Stimulated activated CD8-positive, alpha-beta memory T cell treated with anti-CD3 and anti-CD28 coated beads, Interleukin-4, amount 100 ng/mL, for 4 hours (primary cell): ENCODE results near the gene CPVL.

Source experiments
- DNase-seq, 2 donors: peaks; one replicate each; pipeline ENCODE4 v3.0.0-alpha.2; 2020; ENCODE audit warnings: low read depth in 2 of 2, low spot score in 1 of 2

The CPVL gene

GRCh38 chr7:29146057-29146706 lies at the start of gene CPVL:
Gene CPVL, minus strand, starts transcription at chr7:29146537. Its CDS starts 25,476 bp downstream, at chr7:29121061.
- DNase-seq = no peak

GRCh38 chr7:29194594-29195427 lies 48.5 kb upstream of the CPVL start, which contains the start of gene CHN2:
Gene CHN2, plus strand, starts transcription at chr7:29194775.
- peak in 1 of 2 donors; percentile 38 for DNase-seq

GRCh38 chr7:29194206-29194593 lies 47.9 kb upstream of the CPVL start:
- no peak for DNase-seq

GRCh38 chr7:29193316-29194205 lies 47.2 kb upstream of the CPVL start:
- no peak for DNase-seq

- DNase-seq = no peak
Observed at GRCh38 chr7:29192811-29193210, 46.5 kb upstream of the CPVL start.

GRCh38 chr7:29192323-29192722 lies 46.0 kb upstream of the CPVL start:
- DNase-seq = no peak

- no peak for DNase-seq
Observed at GRCh38 chr7:29190349-29191045, 44.2 kb upstream of the CPVL start.

- DNase-seq = peak in 1 of 2 donors; percentile 24
Observed at GRCh38 chr7:29189743-29190201, 43.4 kb upstream of the CPVL start.

- no peak for DNase-seq
Observed at GRCh38 chr7:29185613-29186012, 39.3 kb upstream of the CPVL start.

GRCh38 chr7:29184599-29184998 lies 38.3 kb upstream of the CPVL start:
- DNase-seq = no peak

- DNase-seq = no peak
Observed at GRCh38 chr7:29179115-29179514, 32.8 kb upstream of the CPVL start.

- no peak for DNase-seq
Observed at GRCh38 chr7:29177963-29178600, 31.7 kb upstream of the CPVL start.

- no peak for DNase-seq
Observed at GRCh38 chr7:29173458-29173857, 27.1 kb upstream of the CPVL start.

- DNase-seq = no peak
Observed at GRCh38 chr7:29170781-29171180, 24.4 kb upstream of the CPVL start.

GRCh38 chr7:29167721-29168120 lies 21.4 kb upstream of the CPVL start:
- DNase-seq = no peak

GRCh38 chr7:29163854-29164253 lies 17.5 kb upstream of the CPVL start:
- no peak for DNase-seq

- no peak for DNase-seq
Observed at GRCh38 chr7:29162577-29162976, 16.2 kb upstream of the CPVL start.

- no peak for DNase-seq
Observed at GRCh38 chr7:29161231-29161630, 14.9 kb upstream of the CPVL start.

GRCh38 chr7:29160080-29160479 lies 13.7 kb upstream of the CPVL start:
- no peak for DNase-seq

- no peak for DNase-seq
Observed at GRCh38 chr7:29158795-29159423, 12.6 kb upstream of the CPVL start.
